HG02970 (cell line): Measurements from ENCODE around the gene MYLK.

Experiments
- ATAC-seq: cut with Tn5 transposase; IDR thresholded peaks from one replicate; pipeline ENCODE4 v1.9.1; 2021; ENCODE audit warnings: mild to moderate bottlenecking, moderate library complexity, moderate number of reproducible peaks; ENCODE audit not compliant: unreplicated experiment, low FRiP score

MYLK gene

DNA sequence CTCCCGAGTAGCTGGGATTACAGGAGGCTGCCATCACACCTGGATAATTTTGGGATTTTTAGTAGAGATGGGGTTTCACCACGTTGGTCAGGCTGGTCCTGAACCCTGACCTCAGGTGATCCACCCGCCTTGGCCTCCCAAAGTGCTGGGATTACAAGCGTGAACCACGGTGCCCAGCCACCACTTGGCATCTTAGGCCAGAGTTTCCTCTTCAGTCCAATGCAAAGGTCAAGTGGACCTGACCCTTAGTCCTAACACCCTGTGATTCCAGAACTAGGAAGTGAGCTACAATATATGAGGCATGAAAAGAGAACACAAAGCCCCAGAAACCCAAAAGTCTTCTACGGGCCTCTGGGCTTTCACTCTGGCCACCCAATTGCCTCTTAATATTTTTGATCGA, 5.3 kb downstream of the MYLK start:
- no peak for ATAC-seq

DNA sequence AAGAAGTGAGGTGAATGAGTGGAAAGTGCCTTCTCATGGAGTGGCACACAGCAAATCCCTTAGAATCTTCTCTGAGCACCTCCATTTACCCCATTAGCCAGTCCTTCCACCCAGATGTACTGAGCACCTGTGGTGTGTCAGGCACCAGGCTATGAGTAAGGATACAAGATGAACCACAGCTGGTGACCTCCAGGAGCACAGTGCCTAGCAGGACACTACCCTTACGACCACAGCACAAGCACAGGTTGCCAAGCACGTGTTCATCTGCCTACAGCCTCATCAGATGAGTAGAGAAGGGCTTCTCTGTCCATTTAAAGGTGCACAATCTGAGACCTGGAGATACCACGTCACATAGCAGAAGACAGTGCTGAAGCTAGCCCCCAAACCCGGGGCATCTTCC, 6.2 kb downstream of the MYLK start:
- ATAC-seq, result no peak

DNA sequence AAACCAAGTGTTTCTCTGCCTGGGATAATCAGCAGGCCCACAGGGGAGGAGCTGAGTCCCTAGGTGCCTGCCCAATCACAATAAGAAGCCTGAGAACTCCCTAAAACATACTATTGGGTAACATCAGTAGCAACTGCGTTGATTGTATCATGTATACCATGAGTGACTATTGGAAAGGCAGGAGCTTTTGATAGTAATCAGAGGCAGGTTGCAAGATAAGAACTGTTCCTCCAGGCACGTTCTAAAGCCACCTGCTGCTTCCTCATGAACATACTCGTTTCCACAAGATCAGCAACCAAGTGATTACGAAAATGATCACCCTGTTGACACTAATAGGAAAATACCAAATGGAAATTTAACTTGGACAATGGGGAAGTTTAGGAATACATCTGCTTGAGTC, 6.7 kb downstream of the MYLK start:
- ATAC-seq, result no peak

DNA sequence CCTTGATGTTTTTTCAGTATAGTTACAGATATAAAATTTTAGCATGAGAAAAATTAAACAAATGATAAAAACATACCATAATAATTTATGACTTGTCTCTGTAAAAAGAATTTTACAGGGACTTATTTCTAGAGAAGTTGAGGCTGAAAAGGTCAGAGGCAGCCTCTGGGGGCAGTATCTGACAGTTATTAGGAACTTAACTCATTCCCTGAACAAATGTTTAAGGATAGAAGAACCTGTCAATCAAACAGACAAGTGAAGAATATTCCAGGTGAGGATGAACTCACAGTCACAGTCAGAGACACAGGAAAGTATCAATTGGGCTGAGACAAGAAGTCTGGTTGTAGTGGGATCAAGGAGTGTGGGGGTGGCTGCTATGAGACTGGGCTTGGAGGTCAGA, 7.3 kb downstream of the MYLK start:
- ATAC-seq, result no peak

DNA sequence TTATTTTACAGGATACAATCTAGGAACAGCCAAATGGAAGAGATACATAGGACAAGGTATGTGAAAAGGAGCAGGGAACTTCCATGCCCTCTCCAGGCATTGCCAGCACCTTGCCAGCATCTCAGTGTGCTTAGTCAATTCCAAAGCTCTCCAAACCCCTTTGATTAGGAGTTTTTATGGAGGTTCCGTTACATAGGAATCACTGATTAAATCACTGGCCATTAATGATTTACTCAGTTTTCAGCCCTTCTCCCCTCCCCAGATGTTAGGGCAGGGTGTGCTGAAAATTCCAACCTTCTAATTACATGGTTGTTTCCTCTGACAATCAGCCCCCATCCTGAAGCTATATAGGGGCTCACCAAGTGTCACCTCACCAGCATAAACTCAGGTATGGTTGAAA, 11.5 kb downstream of the MYLK start:
- no peak for ATAC-seq

DNA sequence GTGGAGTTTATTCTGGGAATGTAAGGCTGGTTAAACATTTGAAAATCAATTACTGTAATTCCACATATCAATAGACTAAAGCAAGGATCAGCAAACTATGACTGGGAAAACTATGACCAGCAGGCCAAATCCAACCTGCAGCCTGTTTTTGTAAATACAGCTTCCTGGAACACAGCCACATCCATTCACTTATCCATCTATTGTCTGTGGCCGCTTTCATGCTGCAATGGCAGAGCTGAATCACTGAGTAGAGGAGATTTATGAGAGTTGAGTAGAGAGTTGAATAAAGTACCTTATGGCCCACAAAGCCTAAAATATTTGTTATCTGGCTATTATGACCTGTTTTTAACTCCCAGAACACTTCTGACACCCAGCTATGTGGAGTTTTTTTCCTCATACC, 12.2 kb downstream of the MYLK start:
- ATAC-seq, result no peak

DNA sequence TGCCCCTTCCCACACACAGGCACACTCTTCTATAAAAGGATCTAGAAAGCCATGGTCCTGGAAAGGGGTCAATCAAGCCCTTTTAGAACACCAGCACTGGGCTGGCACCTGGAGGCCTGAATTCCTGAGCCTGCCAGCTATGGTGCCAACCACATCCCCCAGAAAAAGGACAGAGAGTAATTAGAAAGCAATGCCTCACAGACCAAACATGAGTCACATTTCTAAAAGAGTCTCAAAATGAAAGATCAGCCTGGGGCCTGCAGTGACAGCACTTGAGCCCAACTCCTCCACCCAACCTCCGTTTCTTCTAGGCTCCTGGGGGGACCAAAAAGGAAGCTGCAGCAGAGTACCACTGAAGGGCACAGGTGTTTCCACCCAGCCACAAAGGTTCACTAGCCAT, 14.1 kb downstream of the MYLK start:
- ATAC-seq, result no peak

DNA sequence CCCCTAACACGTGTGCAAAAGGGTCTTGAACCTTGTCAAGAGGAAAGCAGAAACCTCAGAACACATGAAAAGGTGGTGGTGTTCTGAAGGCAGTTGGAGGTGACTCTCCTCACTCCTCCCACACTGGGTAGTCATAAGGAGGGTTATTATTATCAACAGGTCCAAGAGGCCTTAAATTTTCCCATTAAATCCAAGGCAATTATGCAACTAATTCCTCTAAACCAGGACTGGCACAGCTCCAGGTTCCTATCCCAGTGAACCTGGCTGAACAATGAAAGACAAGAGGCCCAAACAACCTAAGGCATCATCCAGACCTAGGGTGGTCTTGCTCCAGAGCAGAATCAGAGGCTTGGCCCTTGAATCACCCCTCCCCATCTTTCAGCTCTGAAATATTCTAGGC, 15.0 kb downstream of the MYLK start:
- no peak for ATAC-seq

DNA sequence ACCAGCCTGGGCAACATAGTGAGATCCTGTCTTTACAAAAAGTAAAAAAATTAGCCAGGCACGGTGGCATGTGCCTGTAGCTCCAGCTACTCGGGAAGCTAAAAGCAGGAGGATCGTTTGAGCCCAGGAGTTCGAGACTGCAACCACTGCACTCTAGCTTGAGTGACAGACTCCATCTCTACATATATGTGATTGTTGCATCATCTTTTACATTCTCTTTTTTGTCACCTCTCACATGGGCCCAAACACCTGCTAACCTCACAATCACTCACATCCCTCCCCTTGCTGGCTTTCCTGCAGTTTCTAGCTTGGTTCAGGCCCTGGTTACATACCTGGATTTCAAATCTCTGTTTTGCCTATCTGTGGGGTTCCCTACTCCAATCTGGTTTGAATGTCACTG, 19.4 kb downstream of the MYLK start:
- no peak for ATAC-seq

DNA sequence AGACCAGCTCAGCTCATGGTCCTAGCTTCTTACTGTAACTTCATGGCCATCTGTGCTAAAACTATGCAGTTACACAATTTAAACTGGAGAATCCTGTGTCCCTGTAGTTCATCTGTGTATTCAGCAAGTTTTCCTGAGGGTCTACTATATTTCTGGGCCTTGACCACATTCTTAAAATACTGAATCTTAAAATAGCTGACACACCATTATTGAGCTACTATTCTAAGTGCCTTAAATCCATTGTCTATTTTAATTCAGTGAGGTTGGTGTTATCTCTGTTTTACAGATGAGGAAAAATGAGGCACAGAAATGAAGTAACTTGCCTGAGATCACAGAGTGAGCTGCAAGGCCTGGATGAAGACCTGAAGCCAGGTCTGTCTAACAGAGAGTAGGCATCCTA, 22.0 kb downstream of the MYLK start:
- no peak for ATAC-seq

DNA sequence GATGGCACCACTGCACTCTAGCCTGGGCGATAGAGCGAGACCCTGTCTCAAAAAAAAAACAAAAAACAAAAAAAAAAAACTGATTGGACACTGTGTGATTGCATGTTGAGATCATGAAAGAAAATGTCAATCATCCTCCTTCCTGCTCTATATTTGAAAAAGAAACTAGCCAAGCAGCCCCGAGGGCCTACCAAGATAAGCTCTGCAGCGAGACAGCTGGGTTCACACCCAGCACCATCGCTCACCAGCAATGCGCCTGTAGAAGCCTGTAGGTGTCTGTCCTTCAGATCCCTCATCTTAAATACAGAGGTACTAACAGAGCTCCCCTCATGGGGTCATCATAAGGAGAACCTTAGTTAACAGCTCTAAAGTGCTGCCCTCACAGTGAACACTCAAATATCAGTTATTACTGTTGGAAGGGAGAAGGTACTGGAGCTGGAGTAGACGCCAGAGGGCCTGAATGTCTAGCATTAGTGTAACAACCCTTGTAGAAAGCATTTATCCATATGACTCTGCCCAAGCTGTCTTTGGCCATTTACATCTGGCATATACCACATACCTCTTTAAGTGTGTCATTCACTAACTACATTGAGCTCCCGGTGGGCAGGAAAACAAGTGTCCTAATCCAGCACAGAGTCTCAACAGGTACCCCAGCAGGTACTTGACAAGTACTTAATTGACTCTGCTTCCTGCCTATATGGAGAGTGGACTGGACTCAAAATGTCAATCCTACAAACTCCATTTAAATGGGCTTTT, 22.9 kb downstream of the MYLK start:
- ATAC-seq, result no peak

DNA sequence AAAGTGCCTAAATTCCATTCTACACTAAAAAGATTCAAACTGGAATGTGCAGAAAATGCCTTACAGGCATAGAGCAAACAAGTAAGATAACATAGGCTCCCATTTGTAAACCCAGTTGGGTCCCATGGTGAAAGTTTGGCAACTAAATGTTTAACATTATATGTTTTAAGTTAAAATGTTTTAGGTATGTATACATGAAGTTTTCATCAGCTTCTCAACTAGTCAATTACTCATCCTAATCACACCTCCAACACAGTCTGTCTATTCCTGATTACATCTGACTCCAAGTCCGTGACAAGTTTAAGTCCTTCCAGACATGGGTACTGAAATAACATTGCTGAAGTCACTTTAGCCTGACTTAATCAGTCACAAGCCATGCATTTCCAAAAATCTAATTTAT, 25.0 kb downstream of the MYLK start:
- ATAC-seq, result no peak

DNA sequence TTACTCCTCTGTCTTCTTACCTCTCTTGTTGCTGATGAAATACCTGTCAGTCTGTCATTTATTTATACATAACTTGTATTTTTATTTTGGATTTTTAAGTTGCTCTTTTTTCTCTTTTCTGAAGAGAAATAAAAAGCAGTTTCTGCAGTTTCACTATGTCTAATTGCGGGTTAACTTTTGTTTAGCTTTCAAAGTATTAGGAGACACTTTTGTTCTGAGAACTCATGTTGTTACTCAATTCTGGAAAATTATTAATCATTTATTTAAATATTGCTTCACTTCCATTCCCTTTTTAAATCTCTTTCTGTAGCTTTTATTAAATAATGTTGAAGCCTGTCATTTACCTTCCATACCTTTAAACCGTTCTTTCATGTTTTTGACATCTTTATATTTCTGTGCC, 29.2 kb downstream of the MYLK start:
- no peak for ATAC-seq

DNA sequence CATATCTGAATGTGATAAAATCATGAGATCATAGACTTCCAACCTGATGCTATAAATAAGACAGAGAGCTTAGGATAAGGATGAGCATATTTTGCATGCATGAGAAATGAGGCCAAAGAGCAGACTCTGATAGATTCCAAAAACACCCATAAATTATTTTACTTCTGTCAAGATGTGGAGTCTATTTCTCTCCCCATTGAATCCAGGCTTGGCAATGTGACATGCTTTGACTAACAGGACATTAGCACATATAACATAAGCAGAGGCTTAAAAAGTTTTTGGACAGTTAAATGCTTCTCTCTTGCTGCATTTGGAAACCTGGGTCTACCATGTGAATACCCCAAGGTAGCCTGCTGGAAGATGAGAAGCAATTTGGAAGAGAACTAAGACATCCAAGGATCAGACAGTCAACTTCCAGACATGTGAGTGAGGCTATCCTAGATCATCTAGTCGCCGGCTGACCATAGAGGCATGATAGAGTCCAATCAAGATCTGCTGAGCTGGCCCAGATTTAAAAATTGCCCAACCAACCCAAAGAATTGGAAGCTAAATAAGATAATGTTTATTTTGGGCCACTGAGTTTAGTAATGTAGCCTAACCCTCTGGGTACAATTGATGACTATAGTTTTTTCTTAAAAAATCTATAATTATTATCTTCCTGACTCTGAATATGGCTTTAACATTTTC, 30.3 kb downstream of the MYLK start:
- no peak for ATAC-seq

DNA sequence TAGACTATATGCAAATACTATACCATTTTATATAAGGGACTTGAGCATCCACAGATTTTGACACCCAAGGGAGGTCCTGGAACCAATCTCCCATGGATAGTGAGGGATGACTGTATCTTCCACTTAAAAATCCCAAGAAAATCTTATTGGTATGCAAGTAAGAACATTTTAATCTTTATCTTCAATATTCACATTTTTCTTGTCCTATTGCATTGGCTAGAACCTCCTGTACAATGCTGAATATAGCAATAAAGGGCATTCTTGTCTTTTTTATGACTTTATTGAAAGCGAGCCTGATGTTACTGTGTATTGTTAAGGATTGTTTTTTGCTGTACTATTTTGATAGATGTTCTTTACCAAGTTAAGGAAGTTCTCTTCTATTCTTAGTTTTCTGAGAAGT, 36.9 kb downstream of the MYLK start:
- ATAC-seq, result no peak

DNA sequence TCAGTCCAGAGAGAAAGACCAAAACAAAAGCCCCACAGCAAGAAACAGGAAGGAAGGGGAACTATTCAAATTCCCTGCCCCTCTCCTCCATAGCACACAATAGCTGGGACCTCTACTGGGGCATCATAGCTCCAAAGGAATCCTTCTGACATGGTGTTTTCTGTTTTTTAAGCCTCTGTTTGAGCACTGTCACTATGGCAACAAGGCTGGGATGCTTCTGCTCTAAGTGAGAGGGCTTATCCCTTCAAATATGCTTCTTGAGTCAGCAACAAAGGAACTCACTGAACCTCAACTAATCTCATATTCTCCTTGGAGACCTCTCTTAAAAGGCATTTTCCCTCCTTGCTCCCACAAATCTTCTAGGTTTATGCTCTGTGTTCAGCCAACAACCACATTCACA, 40.5 kb downstream of the MYLK start:
- ATAC-seq, result no peak

DNA sequence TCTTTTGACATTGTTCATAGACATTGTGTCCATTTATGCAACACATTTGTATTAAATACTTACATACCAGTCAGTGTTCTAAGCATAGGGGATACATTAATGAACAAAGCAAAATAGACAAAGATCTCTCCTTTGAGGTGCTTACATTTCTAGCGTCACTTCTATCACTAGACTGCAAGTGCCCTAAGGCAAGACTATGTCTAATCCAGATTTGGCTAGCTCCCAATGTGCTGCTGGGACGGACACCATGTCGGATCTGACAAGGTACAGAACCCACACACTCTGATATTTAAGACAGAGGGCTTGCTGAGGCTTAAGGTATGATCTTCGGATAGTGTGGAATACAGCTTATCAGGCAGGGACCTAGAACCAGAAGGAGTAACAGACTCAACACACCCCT, 41.4 kb downstream of the MYLK start:
- no peak for ATAC-seq

DNA sequence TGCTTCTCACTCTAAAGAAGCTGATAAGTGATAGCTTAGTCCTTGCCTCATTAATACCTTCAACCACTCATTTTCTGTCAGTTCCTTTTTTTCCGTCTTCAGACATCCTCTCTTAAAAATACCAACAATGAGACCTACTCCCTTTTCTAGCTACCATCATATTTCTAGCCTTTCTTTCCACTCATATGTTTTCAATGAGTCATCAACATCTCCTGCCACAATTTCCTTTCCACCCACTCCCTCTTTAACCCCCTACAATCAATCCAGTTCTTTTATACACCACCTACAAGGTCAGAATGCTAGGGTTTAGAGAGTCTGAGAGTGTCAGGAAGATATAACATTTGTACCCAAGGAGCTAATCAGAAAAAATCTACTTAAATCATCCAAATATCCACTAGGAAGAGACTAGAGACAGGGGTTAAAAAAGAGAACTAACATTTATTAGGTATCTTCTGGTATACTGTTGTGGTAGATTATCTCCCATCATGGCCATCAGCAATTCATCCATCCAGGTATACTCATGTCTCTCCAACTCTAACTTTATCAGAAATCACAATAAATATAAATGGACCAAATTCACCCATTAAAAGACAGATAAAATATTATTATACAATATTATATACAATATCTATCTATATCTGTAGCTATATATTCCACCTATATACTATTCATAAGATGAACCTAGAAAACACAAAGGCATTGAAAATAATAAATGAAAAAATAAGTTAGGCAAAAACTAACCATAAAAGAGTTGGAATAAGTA, 42.5 kb downstream of the MYLK start:
- ATAC-seq, result no peak

DNA sequence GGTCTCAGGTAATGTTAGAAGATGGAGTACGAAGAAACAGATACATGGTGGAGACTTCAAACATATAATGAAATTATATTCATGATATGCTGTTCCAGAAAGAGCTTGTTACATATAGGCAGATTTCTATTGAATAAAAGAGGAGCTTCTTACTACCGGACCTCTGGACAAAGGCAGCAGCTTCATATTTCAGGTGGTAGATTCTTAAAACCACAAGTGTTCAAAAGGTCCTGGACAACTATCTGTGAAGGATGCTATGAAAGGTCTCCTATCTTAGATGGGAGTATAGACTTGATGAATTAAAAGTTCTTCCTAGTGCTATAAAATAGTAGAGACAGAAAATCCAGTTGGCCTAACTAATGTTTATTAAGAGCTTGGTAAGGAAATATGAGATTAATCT, 43.2 kb downstream of the MYLK start:
- no peak for ATAC-seq

DNA sequence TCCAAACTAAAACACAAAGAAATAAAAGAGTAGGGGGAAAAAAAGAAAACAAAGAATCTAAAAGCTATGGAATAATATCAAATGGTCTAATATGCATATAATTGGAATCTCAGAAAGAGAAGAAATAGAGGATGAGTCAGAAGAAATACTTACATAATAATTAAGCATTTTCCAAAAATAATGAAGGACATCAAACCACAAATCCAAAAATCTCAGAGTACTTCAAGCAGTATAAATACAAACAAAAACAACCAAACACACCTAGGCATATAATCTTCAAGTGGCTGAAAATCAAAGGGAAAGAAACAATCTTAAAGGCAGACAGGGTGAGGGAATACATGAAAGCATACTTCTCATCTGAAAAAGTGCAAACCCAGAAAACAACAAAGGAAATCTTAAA, 46.3 kb downstream of the MYLK start:
- ATAC-seq, result no peak

DNA sequence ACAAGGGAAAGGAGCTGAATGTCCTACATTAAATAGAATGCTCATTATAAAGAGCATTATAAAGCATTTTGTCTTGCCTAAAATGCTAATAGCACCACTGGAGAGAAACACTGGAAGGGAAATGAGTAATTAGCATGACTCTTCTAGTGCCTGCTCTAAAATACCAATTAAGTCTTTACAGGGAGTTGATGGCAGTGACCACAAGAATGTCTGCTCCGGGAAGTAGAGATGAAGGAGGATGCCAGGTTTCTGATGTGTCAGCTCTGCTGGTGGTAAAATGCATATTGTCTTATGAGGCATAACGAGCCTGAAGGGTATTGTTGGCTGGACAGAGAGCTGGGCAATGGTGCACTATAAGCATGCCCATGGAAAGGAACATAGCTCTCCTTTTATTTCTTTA, 49.5 kb downstream of the MYLK start:
- ATAC-seq, result no peak

DNA sequence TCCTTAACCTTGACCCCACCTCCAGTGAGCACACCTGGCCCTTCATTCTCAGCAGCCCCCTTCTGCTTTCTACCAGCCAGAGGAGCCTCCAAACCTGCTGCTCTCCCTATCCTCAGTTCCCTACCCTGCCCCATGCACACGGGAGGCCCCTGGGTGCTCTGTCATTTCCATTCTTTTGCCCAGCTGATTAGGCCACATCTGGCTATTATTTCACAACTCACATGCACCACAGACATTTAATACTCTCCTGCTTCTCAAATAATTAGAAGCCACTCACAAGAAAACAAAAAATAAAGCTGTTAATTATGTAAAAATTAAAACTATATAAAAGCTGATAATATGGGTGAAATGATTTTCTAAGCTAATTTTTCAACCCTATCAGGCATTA, 50.7 kb downstream of the MYLK start:
- no peak for ATAC-seq
